OCI-M1 (cell line): ENCODE results near the gene DNM2.
"Not testable (repeated sequence)": the region's sequence is repeated elsewhere in the genome, so short reads cannot be mapped to it uniquely, and the experiment has no call there.

Source experiments
- DNase-seq: peaks from one replicate; lab custom pipeline; 2025; lab: John Stamatoyannopoulos, UW

Gene DNM2

DNA sequence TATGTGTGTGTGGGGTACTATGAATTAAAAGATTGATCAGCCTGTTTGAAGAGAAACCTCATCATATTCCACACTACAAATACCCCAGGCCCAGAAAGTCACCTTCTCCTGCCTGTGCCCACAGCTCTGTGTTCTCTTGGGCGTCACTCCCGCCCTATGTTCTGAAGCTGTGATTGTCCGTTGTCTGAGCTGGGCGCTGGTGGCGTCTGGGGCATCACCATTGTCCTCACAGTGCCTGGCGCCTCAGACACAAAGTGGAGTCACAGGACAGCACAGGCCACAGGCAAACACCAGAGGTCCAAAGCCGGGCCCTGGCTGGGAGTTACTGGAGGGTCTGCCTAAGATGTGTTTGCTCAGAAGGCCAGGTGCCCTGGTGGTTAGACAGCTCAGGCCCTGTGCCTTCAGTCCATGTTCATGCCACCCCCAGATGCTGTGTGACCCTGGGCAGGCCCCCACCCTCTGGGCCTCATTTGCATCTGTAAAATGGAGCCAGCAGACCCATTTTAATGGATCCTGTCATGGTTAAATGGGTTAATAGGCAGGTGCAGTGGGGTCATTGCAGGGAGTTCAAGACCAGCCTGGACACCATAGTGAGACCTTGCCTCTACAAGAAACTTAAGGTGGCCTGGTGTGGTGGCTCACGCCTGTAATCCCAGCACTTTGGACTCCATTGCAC is 34.5 kb downstream of the DNM2 start:
- DNase-seq: no peak

GRCh38 chr19:10752913-10753704 is 35.2 kb downstream of the DNM2 start:
- DNase-seq: no peak

GRCh38 chr19:10756371-10756770 is 38.5 kb downstream of the DNM2 start:
- no peak for DNase-seq

- DNase-seq: no peak
These were observed 38.9 kb downstream of the DNM2 start for GRCh38 chr19:10756791-10757190.

DNA sequence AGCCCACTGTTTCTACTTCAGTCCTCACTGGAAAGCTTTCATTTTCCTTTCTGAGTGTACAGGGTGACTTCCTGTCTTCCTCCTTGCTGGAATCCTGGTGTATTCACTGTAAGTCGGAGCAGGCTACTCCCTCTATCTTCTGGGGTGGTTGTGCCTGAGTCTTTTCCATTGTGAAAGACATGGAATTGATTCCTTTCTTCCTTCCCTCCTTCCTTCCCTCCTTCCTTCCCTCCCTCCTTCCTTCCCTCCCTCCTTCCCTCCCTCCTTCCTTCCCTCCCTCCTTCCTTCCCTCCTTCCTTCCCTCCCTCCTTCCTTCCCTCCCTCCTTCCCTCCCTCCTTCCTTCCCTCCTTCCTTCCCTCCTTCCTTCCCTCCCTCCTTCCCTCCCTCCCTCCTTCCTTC is 40.2 kb downstream of the DNM2 start:
- DNase-seq: not testable (repeated sequence)

DNA sequence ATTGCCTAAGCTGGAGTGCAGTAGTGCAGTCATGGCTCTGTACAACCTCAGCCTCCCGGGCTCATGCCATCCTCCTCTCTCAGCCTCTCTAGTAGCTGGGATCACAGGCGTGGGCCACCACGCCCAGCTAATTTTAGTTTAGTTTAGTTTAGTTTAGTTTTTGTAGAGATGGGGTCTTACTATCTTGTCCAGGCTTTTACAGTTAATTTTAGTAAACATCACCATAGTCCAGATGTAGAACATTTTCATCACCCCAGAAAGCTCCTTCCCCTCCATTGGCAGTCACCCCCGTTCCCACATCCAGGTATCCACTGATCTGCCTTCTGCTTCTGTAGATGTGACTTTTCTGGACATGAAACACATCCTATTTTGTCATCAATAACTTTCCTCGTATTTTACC is 41.1 kb downstream of the DNM2 start:
- no peak for DNase-seq

GRCh38 chr19:10760273-10760944 is 42.5 kb downstream of the DNM2 start:
- no peak for DNase-seq

GRCh38 chr19:10761443-10762250 is 43.8 kb downstream of the DNM2 start:
- no peak for DNase-seq

DNA sequence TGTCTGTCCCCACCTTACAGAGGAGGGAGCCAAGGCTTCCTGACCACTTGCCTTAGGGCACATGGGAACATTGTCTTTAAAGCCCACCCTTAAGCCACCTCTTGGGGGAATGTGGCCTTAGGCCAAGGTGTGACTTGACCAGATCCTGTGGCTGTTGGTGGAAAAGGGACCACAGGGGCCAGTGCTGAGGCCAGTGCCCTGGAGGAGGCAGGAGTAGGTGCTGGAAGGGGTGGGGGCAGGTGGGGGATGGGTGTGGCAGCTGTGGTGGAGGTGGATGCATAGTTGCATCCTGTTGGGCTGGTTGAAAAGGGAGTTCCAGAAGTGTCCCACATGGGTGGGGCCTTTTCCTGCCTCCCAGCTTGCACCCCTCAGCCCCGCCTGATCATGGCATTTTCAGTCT is 44.8 kb downstream of the DNM2 start:
- no peak for DNase-seq

GRCh38 chr19:10763411-10763810 is 45.5 kb downstream of the DNM2 start:
- DNase-seq: no peak

DNA sequence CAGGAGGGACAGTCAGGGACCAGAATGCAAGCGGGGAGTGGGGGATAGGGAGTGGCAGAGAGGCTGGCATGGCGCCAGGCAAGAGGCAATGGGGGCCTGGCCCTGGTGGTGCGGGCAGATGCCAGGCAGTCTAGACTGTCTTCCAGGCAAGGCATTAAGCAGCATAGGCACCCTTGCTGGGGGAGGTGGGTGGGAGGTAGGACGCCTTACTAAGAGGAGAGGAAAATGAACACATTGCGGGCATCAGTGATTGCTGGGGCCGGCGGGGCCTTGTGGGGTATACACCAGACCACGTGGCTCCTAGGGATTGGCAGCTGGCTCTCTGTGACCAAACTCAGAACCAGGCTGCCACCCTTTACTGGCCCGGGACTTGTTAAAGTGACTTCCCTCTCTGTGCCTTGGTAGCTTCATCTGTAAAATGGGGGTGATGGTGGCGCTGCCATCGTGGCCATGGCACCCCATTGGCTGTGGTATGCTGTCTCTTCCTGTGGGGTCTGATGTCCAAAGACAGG is 46.0 kb downstream of the DNM2 start:
- no peak for DNase-seq

DNA sequence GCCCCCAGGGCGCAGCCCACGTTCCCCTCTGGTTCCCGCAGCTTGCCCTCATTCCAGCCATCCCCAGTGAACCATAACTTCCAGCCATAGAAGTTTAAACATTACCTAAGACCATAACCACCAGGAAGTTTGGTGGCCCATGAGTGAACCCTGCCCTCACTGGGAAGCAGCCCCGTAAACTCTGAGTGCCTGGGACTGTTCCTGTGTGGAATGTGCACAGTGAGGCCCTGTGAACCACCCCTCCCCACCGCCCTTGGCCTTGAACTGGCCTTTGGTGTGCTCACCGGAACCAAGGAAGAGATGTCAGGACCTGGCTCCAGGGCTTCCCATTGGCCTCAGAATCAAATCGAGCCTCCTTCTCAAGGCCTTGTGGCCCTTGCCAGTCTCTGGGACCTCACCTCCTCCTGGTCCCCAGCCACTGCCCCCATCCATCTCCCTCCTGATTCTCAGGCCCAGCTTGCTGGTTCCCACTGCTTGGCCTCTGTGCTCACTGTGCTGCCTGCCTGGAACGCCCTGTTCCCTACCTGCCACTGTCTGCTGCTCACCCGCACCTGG is 46.5 kb downstream of the DNM2 start:
- DNase-seq: no peak

- DNase-seq: no peak
These were observed 48.3 kb downstream of the DNM2 start for GRCh38 chr19:10766049-10766623.

DNA sequence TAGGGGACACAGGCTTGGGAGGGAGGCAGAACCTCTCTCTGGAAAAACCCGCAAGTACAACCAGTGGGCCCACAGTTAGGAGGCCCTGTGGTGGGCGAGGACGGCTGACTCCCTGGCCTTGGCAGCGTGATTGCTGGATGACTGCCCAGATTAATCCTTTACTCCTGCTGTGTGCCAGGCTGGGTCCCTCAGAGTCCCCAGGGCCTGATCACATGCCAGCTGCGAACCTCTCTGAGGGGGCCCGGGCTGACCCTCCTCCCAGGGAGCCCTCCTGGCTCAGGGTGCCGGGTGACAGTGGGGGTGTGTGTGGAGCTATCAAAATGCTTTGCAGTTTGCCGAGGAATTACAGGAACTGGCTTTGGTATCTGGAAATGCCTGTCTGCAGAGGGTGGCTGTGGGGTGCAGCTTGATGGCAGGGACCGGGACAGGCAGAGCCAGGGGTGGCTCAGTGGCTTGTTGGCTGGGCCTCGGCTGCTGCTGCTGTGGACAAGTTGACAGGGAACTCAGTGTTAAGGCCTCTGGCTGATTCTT is 48.9 kb downstream of the DNM2 start:
- no peak for DNase-seq

- no peak for DNase-seq
These were observed 49.8 kb downstream of the DNM2 start for GRCh38 chr19:10767726-10768125.

DNA sequence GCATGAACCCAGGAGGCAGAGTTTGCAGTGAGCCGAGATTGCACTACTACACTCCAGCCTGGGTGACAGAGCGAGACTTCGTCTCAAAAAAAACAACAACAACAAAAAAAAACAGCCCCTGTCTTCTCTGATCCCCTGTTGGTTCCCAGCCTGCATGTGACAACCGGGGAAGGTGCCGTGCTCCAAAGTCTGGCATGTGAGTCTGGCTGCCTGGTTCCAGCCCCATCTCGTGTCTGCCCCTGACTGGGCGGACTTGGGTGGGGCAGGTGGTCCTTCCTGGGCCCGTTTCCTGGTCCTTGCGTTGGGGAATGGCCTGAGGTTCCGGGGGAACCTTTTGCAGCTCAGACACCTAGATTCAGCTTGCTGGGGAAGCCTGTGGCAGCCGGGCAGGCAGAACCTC is 50.5 kb downstream of the DNM2 start:
- DNase-seq: no peak

GRCh38 chr19:10768936-10769335 is 51.1 kb downstream of the DNM2 start:
- DNase-seq: no peak

- peak; percentile 44 for DNase-seq
These were observed 51.9 kb downstream of the DNM2 start for GRCh38 chr19:10769533-10770491.

- no peak for DNase-seq
These were observed 56.1 kb downstream of the DNM2 start for GRCh38 chr19:10773969-10774368.

DNA sequence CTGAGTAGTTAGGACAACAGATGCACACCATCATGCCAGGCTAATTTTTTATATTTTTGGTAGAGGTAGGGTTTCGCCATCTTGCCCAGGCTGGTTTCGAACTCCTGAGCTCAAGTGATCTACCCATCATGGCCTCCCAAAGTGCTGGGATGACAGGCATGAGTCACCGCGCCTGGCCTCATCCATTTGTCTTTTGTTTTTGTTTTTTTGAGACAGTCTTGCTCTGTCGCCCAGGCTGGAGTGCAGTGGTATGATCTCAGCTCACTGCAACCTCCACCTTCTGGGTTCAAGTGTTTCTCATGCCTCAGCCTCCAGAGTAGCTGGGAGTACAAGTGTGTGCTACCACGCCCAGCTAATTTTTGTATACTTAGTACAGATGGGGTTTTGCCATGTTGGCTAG is 57.0 kb downstream of the DNM2 start:
- DNase-seq: no peak
